Osteoblast (primary cell): ENCODE results near the gene SNX18. TPM values are rescaled to one million over a fixed set of nuclear protein-coding genes. Genes with fewer than 3 reads are reported as not detected.

Experiments
- DNase-seq: peaks from one replicate; pipeline ENCODE4 v3.0.0; 2011; ENCODE audit warnings: low spot score, mixed read lengths; ENCODE audit not compliant: insufficient read length; ENCODE audit errors: missing footprints
- H2AFZ ChIP-seq: 2 replicates; pipeline ENCODE4 v1.6.0; 2011; ENCODE audit warnings: mild to moderate bottlenecking, low read length
- H3K27ac ChIP-seq: 2 replicates; pipeline ENCODE4 v1.5.1; 2011; ENCODE audit warnings: mild to moderate bottlenecking, low read depth, low read length, moderate library complexity
- H3K27me3 ChIP-seq: 2 replicates; pipeline ENCODE4 v1.6.0; 2012; ENCODE audit warnings: mild to moderate bottlenecking, control low read depth, inconsistent platforms, low read length, moderate library complexity; ENCODE audit not compliant: insufficient read depth
- H3K36me3 ChIP-seq: 2 replicates; pipeline ENCODE4 v1.5.1; 2011; ENCODE audit warnings: mild to moderate bottlenecking, low read length, control low read depth, moderate library complexity; ENCODE audit not compliant: insufficient read depth
- H3K4me1 ChIP-seq: 2 replicates; pipeline ENCODE4 v1.5.1; 2011; ENCODE audit warnings: mild to moderate bottlenecking, low read length, control low read depth, moderate library complexity; ENCODE audit not compliant: insufficient read depth
- H3K4me2 ChIP-seq: 2 replicates; pipeline ENCODE4 v1.6.0; 2011; ENCODE audit warnings: mild to moderate bottlenecking, low read length; ENCODE audit not compliant: insufficient read depth
- H3K4me3 ChIP-seq: fragments of 200-600 bp; sonication (generic); 3 replicates; pipeline ENCODE4 v1.5.1; 2012; ENCODE audit warnings: mild to moderate bottlenecking, low read length, inconsistent platforms; ENCODE audit not compliant: insufficient read depth
- H3K79me2 ChIP-seq: 2 replicates; pipeline ENCODE4 v1.6.0; 2012; ENCODE audit warnings: mild to moderate bottlenecking, low read length, control low read depth, inconsistent platforms; ENCODE audit not compliant: insufficient read depth
- H3K9me3 ChIP-seq: 2 replicates; pipeline ENCODE4 v1.5.1; 2011; ENCODE audit warnings: low read depth, low read length, control low read depth
- H4K20me1 ChIP-seq: 2 replicates; pipeline ENCODE4 v1.6.0; 2012; ENCODE audit warnings: mild to moderate bottlenecking, low read length, control low read depth; ENCODE audit not compliant: insufficient read depth
- total RNA-seq: library from RNA; depleted of rRNA; stranded (reverse); fragments of >200 nt; gene quantifications from 2 replicates; pipeline ENCODE4 v1.2.3, GENCODE V29; 2012
- TF ChIP-seq, protein P1 (sequence below): IDR thresholded peaks from 2 replicates; pipeline ENCODE4 v1.5.1; 2011; ENCODE audit warnings: mild to moderate bottlenecking, low read depth, low read length, moderate library complexity; ENCODE audit errors: extremely low read depth

The SNX18 gene
- total RNA-seq, 1 donor: 86.5 TPM

DNA sequence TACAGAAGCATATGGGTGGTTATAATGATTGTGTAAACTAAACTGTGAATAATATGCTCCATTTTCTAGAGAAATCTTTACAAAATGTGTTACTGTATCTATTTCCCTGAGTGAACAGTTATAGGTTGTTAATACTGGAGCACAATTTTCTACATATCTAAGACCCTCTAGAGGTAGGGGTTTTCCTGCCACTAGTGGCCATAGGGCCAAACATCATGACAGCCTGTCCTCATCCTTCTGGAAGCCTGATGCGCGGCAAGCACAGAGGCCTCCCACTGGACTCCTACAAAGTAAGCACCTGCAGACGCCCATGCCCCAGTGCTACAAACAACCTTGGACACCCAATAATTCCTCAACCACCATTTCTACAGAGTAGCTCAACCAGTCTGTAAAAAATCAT is 1.9 kb upstream of the SNX18 start:
- TF ChIP-seq, protein P1, sequence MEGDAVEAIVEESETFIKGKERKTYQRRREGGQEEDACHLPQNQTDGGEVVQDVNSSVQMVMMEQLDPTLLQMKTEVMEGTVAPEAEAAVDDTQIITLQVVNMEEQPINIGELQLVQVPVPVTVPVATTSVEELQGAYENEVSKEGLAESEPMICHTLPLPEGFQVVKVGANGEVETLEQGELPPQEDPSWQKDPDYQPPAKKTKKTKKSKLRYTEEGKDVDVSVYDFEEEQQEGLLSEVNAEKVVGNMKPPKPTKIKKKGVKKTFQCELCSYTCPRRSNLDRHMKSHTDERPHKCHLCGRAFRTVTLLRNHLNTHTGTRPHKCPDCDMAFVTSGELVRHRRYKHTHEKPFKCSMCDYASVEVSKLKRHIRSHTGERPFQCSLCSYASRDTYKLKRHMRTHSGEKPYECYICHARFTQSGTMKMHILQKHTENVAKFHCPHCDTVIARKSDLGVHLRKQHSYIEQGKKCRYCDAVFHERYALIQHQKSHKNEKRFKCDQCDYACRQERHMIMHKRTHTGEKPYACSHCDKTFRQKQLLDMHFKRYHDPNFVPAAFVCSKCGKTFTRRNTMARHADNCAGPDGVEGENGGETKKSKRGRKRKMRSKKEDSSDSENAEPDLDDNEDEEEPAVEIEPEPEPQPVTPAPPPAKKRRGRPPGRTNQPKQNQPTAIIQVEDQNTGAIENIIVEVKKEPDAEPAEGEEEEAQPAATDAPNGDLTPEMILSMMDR: no peak
- Histone ChIP-seq H3K4me2 (peak overlapping the region; percentile 43), H3K79me2 (peaks cover 29% of the 10 kb centered on the region), H3K9me3 (no peaks in the 10 kb centered on the region), H2AFZ (peak overlapping the region; percentile 70), H4K20me1 (peaks cover 16% of the 10 kb centered on the region), H3K4me3 (no peak overlapping the region), H3K36me3 (no peaks in the 10 kb centered on the region), H3K27ac (peak overlapping the region; percentile 72), H3K4me1 (peaks cover 31% of the 10 kb centered on the region), H3K27me3 (no peaks in the 10 kb centered on the region)
- no peak for DNase-seq

DNA sequence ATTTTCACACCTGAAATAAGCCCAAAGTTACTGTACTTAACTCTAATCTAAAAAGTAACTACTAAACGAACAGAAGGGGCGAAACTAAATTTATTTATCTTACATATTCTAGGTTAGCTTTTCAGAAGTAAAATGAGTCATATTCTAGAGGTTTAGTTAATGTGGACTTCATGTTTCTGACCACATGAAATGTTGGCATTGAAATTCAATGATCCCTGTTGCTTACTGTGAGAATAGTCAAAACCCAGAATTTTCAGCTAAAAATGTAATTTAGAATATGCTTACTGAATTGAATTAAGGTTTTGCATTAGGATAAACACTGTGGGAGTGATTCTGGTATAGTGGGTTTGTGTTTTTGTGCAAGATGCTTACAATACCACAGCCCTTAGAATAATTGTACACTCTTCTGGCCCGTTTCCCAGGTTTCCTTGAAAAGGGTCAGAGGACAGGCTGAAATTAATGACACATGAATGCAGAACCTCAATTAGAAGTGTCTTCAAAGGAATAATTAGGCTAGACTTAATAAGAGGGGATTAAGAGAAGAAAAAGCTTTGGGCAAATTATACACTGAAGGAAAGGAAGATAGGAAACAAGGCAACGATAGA is 1.4 kb upstream of the SNX18 start:
- no peak overlapping the region for H3K27ac ChIP-seq
- no peak for DNase-seq
- no peak overlapping the region for H3K4me2 ChIP-seq
- TF ChIP-seq, protein P1: no peak
- H3K36me3 ChIP-seq: no peaks in the 10 kb centered on the region
- no peaks in the 10 kb centered on the region for H3K27me3 ChIP-seq
- peaks cover 34% of the 10 kb centered on the region for H3K4me1 ChIP-seq
- H3K79me2 ChIP-seq: peaks cover 35% of the 10 kb centered on the region
- H2AFZ ChIP-seq: no peak overlapping the region
- no peak overlapping the region for H3K4me3 ChIP-seq
- no peaks in the 10 kb centered on the region for H3K9me3 ChIP-seq
- peaks cover 18% of the 10 kb centered on the region for H4K20me1 ChIP-seq

DNA sequence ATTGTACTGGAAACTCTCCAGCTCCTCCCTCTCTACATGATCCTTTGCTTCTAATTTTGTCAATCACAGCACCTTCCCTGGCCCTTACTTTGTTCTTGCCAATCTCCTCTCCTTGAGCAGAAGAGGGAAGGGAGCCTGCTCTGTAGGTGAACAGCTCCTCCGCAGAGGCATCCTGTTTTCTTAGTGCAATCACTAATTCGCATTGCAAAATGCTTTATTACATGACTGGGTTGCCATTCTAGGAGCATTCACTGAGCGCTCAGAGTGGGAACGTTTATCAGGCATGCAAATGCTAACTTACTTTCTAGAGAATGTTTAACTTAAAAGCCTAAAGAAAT is 416 bp upstream of the SNX18 start:
- H3K9me3 ChIP-seq: no peaks in the 10 kb centered on the region
- peaks cover 28% of the 10 kb centered on the region for H4K20me1 ChIP-seq
- H3K27me3 ChIP-seq: no peaks in the 10 kb centered on the region
- TF ChIP-seq, protein P1: no peak
- H3K36me3 ChIP-seq: no peaks in the 10 kb centered on the region
- peak overlapping the region; percentile 76 for H3K4me3 ChIP-seq
- no peak overlapping the region for H3K27ac ChIP-seq
- peaks cover 44% of the 10 kb centered on the region for H3K4me1 ChIP-seq
- peaks cover 45% of the 10 kb centered on the region for H3K79me2 ChIP-seq
- H3K4me2 ChIP-seq: peak overlapping the region; percentile 91
- DNase-seq: no peak
- peak overlapping the region; percentile 84 for H2AFZ ChIP-seq

DNA sequence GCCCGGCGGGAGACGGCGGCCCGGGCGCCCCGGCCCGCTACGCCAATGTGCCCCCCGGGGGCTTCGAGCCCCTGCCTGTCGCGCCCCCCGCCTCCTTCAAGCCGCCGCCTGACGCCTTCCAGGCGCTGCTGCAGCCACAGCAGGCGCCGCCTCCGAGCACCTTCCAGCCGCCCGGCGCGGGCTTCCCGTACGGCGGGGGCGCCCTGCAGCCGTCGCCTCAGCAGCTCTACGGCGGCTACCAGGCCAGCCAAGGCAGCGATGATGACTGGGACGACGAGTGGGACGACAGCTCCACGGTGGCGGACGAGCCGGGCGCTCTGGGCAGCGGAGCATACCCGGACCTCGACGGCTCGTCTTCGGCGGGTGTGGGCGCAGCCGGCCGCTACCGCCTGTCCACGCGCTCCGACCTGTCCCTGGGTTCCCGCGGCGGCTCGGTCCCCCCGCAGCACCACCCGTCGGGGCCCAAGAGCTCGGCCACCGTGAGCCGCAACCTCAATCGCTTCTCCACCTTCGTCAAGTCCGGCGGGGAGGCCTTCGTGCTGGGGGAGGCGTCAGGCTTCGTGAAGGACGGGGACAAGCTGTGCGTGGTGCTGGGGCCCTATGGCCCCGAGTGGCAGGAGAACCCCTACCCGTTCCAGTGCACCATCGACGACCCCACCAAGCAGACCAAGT is 723 bp downstream of the SNX18 start:
- TF ChIP-seq, protein P1: no peak
- Histone ChIP-seq H3K79me2 (peaks cover 56% of the 10 kb centered on the region), H3K4me1 (peaks cover 55% of the 10 kb centered on the region), H3K9me3 (no peaks in the 10 kb centered on the region), H3K27ac (peak overlapping the region; percentile 67), H4K20me1 (peaks cover 38% of the 10 kb centered on the region), H3K4me3 (peak overlapping the region; percentile 76), H3K4me2 (peak overlapping the region; percentile 88), H3K27me3 (no peaks in the 10 kb centered on the region), H3K36me3 (no peaks in the 10 kb centered on the region), H2AFZ (no peak overlapping the region)
- peak; percentile 86 for DNase-seq
